HT1080 (cell line): Measurements from ENCODE around the gene UBIAD1. TPM values are rescaled to one million over a fixed set of nuclear protein-coding genes. Genes with fewer than 3 reads are reported as not detected.
"Not testable (repeated sequence)": the region's sequence is repeated elsewhere in the genome, so short reads cannot be mapped to it uniquely, and the experiment has no call there.

ENCODE experiments used
- DNase-seq: peaks from one replicate; pipeline ENCODE4 v3.0.0-alpha.2; 2015; ENCODE audit warnings: low read depth
- total RNA-seq: library from RNA; depleted of rRNA; stranded (reverse); fragments of >200 nt; shearing (Covaris generic); gene quantifications from 2 replicates; pipeline ENCODE4 v1.2.3, GENCODE V29; 2014

The UBIAD1 gene
- total RNA-seq, 1 experiment from 2014 or later, result 21.2 TPM

DNA sequence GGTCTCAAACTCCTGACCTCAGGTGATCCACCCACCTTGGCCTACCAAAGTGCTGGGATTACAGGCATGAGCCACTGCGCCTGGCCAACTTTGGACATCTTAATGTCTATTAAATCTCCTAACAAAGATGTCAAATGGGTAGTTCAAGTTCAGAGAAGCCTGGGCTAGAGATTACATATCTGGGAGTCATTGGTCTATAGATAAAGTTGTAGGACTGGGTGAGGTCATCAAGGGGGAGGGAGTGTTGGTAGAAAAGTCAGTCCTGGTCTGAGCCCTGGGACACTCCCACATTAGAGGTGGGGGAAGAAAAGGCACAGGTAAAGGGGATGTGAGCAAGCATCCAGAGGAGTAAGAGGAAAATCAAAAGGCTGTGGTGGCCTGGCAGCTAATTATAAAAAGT lies 6.6 kb downstream of the UBIAD1 start:
- no peak for DNase-seq

DNA sequence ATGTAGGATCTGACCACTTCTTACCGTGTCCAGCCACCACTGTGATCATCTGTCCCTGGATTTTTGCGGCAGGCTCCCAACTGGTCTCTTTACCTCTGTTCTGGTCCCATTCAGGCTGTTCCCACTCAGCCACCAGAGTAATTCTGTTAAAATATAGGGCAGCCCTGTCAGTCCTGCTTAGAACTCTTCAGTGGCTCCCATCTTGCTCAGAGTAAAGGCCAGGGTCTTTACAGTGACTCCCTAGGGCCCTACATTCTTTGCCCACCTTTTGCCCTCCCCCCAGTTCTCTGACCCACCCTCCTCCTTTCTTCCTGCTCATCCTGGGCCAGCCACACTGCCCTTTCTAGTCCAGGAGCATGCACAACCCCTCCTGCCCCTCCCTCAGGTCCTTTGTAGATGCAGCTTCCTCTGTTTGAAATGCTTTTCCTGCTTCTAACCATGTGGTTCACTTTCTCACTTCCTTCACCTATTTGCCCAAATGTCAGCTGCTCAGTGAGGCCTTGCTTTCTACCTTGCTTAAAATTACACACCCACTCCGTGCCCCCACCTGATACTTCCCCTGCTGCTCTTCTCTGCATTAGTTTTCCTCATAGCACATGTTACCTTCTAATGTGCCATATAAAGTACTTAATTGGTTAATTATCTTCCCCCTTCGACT lies 7.8 kb downstream of the UBIAD1 start:
- no peak for DNase-seq

GRCh38 chr1:11281518-11282331 lies 8.7 kb downstream of the UBIAD1 start:
- DNase-seq, result no peak

DNA sequence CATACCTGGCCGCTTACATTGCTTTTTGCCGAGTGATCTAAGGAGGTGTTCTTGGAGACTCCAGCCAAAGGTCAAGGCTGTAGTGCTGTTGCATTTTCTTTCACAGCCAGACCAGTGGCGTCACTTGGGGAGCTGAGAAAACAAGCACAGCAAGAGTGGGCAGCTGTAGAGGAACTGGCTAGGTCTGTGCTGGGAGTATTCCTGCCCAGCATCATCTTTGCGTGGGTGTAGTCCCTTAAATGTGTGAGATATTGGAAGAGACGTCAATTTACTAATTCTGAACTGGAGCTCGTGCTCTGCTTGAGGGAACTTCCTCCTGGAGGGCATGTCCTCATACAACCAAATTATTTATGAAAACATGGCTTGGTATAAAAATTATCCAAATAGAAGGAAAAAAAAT lies 10.2 kb downstream of the UBIAD1 start:
- no peak for DNase-seq

- DNase-seq, result no peak
These were observed 11.8 kb downstream of the UBIAD1 start for GRCh38 chr1:11284784-11285183.

DNA sequence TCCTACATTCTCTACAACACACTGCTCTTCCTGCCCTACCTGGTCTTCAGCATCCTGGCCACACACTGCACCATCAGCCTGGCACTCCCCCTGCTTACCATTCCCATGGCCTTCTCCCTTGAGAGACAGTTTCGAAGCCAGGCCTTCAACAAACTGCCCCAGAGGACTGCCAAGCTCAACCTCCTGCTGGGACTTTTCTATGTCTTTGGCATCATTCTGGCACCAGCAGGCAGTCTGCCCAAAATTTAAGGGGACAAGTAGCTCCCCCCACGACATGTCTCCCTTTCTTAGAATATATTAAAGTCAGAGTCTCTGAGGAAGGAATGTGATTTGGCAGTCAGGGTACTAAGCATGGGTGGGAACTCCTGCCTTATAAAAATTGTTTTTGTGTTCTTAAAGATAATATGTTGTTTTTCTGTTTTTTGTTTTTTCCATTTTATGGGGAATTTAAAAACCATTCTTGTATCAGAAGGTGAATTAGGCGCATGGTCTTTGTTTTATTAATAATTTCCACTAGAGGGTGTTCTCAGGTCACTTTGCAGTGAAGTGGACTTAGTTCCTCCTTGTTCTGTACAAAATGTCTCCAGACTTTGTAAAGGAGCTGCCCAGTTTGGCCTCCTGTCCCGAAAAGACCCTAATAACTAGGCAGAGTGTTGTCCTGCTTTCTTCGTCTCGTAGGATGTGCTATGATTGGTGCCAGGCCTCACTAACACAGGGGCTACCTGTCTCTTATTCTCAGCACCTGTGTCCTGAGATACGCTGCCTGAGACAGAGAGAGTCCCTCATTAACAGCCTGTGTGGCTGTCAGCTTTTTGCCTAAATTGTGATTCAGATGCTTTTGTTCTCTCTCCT lies 13.1 kb downstream of the UBIAD1 start:
- DNase-seq, result no peak

- no peak for DNase-seq
These were observed 13.9 kb downstream of the UBIAD1 start for GRCh38 chr1:11286735-11287410.

DNA sequence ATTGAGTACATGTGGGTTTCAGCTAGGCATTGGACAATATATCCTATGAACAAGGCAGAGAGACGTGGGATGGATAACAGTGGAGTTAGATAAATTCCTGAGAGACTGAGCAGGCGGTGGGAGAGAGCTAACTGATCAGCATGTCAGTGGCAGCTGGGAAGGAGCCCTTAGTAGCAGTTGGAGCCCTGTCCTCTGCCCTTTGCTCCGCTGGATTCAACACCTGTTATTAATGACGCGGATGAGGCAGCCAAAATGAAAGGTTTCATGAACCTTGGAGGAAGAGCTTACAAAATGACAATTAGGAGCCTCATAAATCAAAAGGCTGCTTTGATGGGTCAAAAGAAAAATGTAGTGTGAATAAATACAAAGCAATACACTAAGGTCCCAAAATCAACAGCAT lies 16.1 kb downstream of the UBIAD1 start:
- no peak for DNase-seq

- no peak for DNase-seq
These were observed 18.1 kb downstream of the UBIAD1 start for GRCh38 chr1:11291049-11291448.

GRCh38 chr1:11293856-11294255 lies 20.9 kb downstream of the UBIAD1 start:
- no peak for DNase-seq

DNA sequence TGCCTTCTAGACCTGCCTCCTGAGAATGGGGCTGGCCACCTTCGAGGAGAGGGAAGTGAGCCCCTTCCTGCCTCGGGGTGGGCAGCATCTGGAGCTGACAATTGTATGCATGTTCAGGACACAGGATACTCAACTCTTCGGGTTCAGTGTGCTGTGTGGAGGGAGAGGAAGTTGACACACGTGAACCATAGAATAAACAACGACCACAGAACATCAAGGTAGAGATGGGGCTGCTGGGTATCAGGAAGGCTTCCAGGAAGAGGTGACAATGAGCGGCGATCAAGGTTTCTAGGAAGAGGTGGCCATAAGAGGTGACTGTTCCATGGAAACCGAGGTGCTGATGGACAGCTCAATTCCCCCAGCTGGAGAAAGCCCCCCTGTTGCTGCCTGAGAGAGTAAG lies 22.0 kb downstream of the UBIAD1 start:
- no peak for DNase-seq

- DNase-seq, result no peak
These were observed 22.9 kb downstream of the UBIAD1 start for GRCh38 chr1:11295905-11296304.

DNA sequence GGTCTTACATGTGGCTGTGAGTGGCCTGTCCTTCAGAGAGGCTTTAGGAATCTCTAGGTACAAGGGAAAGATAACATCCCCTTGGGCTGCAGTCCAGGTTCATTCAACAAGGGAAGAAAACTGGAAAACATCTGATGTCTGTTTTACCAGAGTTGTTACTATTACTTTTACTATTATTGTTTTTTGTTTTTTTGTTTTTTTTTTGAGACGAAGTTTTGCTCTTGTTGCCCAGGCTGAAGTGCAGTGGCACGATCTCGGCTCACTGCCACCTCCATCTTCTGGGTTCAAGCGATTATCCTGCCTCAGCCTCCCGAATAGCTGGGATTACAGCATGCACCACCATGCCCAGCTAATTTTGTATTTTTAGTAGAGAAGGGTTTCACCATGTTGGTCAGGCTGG lies 24.8 kb downstream of the UBIAD1 start:
- DNase-seq, result not testable (repeated sequence)

GRCh38 chr1:11298390-11299224 lies 25.6 kb downstream of the UBIAD1 start:
- no peak for DNase-seq

DNA sequence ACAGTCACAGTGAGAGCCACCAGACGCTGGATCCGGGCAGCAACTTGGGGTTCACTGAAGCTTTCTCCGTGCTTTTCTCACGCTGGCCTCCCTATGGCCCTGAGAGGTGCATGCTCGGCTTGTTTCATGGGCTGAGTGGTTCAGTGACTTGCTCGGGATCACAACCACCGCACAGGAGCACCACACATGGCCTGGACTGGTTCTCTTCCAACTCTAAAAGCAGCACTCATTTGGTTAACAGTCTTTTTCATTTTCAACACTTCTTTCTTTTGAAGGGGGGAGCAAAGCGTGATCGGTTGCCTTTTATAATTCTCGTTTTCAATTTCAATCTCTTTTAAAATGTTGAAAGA lies 26.2 kb downstream of the UBIAD1 start:
- DNase-seq, result no peak

DNA sequence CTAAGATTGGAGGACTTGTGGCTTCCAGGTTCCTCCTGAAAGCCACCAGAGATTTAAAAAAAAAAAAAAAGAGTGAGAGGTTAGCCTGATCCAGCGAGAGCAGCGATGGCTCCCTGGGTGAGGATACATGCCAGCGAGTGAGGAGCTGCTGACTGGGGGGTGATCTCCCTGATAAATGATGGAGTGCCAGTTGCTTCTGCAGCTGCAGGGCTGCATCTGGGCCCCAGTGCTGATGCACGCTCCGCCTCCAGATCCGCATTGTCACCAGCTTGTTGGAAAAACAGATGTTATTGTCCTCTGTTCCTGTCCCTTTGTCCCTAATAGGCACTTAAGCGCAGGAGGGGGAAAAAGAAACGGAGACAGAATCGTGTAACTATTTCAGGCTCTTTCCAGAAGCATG lies 28.6 kb downstream of the UBIAD1 start:
- DNase-seq, result no peak

- no peak for DNase-seq
These were observed 29.4 kb downstream of the UBIAD1 start for GRCh38 chr1:11302366-11302765.

- not testable (repeated sequence) for DNase-seq
These were observed 32.5 kb downstream of the UBIAD1 start for GRCh38 chr1:11305516-11305915.

GRCh38 chr1:11307852-11308251 lies 34.9 kb downstream of the UBIAD1 start:
- no peak for DNase-seq

DNA sequence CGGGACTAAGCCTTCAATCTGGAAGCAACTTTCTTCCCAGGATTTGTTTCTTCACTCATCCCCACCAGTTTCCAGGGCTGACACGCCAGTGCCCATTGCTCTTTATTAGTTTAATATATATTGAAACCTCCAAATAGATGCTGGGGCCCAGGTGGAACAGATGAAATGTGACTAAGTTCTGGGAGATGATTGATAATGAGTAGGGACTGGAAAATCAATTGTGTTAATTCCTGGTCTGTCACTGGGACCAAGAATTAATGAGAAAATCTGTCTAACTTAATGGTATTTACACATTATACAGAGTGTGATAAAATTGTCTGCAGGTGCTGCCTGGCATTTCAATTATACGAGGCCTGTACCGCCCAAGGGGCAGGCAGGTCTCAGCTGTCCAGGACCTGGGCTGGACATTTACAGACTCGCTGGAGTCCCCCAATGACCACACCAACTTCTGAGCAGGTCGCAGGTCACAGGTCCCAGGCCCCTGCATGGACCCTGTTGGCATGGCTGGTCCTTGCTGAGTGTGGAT lies 35.8 kb downstream of the UBIAD1 start:
- DNase-seq, result no peak
